Testis (tissue), 3 donors: Measurements from ENCODE around the gene MLXIP. TPM values are rescaled to one million over a fixed set of nuclear protein-coding genes. Genes with fewer than 3 reads are reported as not detected.

Experiments used
- DNase-seq: peaks from one replicate; pipeline ENCODE4 v3.0.0-alpha.2; 2019
- H3K27ac ChIP-seq, 2 donors: fragments of 200-600 bp; sonication (generic); one replicate each; pipeline ENCODE4 v1.5.1; 2019
- H3K27me3 ChIP-seq: fragments of 200-600 bp; sonication (generic); one replicate; pipeline ENCODE4 v1.5.1; 2019
- H3K36me3 ChIP-seq: fragments of 200-600 bp; sonication (generic); one replicate; pipeline ENCODE4 v1.5.1; 2017; ENCODE audit warnings: low read depth; ENCODE audit errors: missing control alignments
- H3K4me1 ChIP-seq: fragments of 200-600 bp; sonication (generic); one replicate; pipeline ENCODE4 v1.5.1; 2019
- H3K4me3 ChIP-seq, 2 donors: fragments of 200-600 bp; sonication (generic); one replicate each; pipeline ENCODE4 v1.5.1; 2017 to 2019
- H3K9me3 ChIP-seq: fragments of 200-600 bp; sonication (generic); one replicate; pipeline ENCODE4 v1.5.1; 2017
- POLR2A ChIP-seq: fragments of 450-650 bp; IDR thresholded peaks from one replicate; pipeline ENCODE4 v1.6.1; 2017; ENCODE audit warnings: antibody characterized with exemption, mild to moderate bottlenecking, moderate library complexity
- WGBS, 2 donors: methylation state at CpG; one replicate each; pipeline ENCODE4 v1.1.5; 2018; 5-methylcytosine and 5-hydroxymethylcytosine counted together
- intact Hi-C: fragments of 100-400 bp; cut with DNase I; formaldehyde crosslinking; loops from one replicate; pipeline ENCODE4 v1.15.1; 2023; ENCODE audit warnings: low total_unique reads
- polyA plus RNA-seq: library from polyadenylated mRNA; stranded (reverse); fragments of 350-450 nt; fragmentation: Illumina TruSeq; extraction: RNeasy Lipid Tissue Mini Kit (QIAGEN cat#74804); gene quantifications from one replicate; pipeline ENCODE4 v1.2.3, GENCODE V29; 2014; ENCODE audit warnings: low read depth, low replicate concordance; ENCODE audit not compliant: insufficient read depth
- total RNA-seq, 2 donors: library from RNA; depleted of rRNA; stranded (reverse); fragments of >200 nt; gene quantifications; one replicate each; pipeline ENCODE4 v1.2.3, GENCODE V29; 2016
- TF ChIP-seq, protein P1 (sequence below), 3 experiments: fragments of 450-650 bp in 2 of 3; fragments of 200-600 bp in 1 of 3; sonication (generic) in 1 of 3; IDR thresholded peaks; one replicate each; pipeline ENCODE4 v1.5.1; 2016 to 2019; ENCODE audit warnings: antibody characterized with exemption in 3 of 3, mild to moderate bottlenecking in 2 of 3, moderate library complexity in 1 of 3

MLXIP gene
- total and polyA plus RNA-seq, 3 donors from 2014 or later = 39.9 to 67.9 (median 61.2) TPM

DNA sequence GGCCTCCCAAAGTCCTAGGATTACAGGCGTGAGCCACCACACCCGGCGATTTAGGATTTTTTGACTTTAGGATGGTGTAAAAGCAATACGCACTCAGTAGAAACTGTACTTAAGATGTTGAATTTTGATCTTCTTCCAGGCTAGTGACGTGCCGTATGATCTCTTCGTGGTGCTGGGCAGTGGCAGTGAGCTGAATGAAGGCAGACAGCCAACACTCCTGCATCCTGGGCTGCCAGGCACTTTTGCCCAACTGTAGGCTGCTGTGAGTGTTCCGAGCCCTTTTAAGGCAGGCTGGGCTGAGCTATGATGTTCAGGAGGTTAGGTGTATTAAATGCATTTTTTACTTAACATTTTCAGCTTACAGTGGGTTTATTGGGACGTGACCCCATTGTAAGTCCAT, 74.2 kb downstream of the MLXIP start:
- WGBS, 2 donors = 92 to 98% methylated on average over 9 of the region's 9 CpGs
- H3K4me3 ChIP-seq = no peak overlapping the region
- no peak overlapping the region for H3K27ac ChIP-seq
- H3K9me3 ChIP-seq = no peaks in the 10 kb centered on the region
- TF ChIP-seq, protein P1, sequence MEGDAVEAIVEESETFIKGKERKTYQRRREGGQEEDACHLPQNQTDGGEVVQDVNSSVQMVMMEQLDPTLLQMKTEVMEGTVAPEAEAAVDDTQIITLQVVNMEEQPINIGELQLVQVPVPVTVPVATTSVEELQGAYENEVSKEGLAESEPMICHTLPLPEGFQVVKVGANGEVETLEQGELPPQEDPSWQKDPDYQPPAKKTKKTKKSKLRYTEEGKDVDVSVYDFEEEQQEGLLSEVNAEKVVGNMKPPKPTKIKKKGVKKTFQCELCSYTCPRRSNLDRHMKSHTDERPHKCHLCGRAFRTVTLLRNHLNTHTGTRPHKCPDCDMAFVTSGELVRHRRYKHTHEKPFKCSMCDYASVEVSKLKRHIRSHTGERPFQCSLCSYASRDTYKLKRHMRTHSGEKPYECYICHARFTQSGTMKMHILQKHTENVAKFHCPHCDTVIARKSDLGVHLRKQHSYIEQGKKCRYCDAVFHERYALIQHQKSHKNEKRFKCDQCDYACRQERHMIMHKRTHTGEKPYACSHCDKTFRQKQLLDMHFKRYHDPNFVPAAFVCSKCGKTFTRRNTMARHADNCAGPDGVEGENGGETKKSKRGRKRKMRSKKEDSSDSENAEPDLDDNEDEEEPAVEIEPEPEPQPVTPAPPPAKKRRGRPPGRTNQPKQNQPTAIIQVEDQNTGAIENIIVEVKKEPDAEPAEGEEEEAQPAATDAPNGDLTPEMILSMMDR (IDR thresholded peaks at IDR 0.05) = no peak
- no peak for TF ChIP-seq POLR2A
- H3K36me3 ChIP-seq = no peaks in the 10 kb centered on the region
- no peaks in the 10 kb centered on the region for H3K4me1 ChIP-seq
- DNase-seq = no peak
- intact Hi-C loops = no loop called here
- H3K27me3 ChIP-seq = no peaks in the 10 kb centered on the region

DNA sequence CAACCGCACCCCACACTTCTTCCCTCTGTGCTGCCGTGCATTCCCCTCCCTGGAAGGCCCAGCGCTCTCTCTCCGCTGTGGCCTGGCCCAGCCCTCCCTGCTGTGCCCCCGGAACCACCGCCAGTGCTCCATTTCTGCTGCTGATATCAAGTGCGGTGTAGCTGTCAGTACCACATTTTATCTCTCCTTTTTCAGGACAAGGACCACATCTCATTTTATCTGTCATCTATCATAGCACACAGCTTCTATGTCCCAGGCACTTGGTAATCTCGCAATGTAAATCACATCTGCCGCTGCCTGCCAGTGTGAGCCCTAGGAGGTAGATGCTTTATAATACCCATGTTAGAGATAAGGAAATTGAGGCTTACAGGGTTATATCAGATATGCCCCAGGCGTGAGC, 77.1 kb downstream of the MLXIP start:
- WGBS, 2 donors = 88% methylated on average over 10 of the region's 10 CpGs
- intact Hi-C loops = no loop called here
- Histone ChIP-seq H3K4me1 (no peaks in the 10 kb centered on the region), H3K4me3 (no peak overlapping the region), H3K27ac (no peak overlapping the region), H3K27me3 (no peaks in the 10 kb centered on the region), H3K9me3 (no peaks in the 10 kb centered on the region), H3K36me3 (no peaks in the 10 kb centered on the region)
- DNase-seq = no peak
- TF ChIP-seq, protein P1 (IDR thresholded peaks at IDR 0.05) = no peak
- no peak for TF ChIP-seq POLR2A

DNA sequence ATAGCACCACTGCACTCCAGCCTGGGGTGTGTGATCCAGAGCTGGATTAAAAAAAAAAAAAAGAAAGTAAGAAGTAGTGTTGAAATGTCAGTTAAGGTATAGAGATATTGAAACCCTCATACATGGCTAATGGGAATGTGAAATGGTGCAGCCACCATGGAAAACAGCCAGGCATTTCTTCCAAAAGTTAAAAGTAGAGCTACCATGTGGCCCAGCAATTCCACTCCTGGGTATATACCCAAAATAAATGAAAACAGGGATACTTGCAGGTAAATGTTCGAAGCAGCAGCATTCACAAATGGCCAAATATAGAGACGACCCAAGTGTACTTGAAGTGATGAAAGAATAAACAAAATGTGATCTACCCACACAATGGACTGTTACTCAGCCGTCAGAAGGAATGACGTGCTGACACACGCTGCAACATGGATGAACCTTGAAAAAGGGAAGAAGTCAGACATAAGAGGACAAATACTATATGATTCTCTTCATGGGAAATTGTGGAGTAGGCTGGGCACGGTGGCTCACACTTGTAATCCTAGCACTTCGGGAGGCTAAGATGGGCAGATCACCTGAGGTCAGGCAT, 80.2 kb downstream of the MLXIP start:
- H3K4me1 ChIP-seq = no peaks in the 10 kb centered on the region
- DNase-seq = no peak
- no peak overlapping the region for H3K27ac ChIP-seq
- no peak overlapping the region for H3K4me3 ChIP-seq
- WGBS, 2 donors = 94 to 95% methylated on average over 7 of the region's 7 CpGs
- no peaks in the 10 kb centered on the region for H3K36me3 ChIP-seq
- intact Hi-C loops = no loop called here
- no peaks in the 10 kb centered on the region for H3K27me3 ChIP-seq
- H3K9me3 ChIP-seq = no peaks in the 10 kb centered on the region
- TF ChIP-seq, protein P1 (IDR thresholded peaks at IDR 0.05) = no peak
- no peak for TF ChIP-seq POLR2A

DNA sequence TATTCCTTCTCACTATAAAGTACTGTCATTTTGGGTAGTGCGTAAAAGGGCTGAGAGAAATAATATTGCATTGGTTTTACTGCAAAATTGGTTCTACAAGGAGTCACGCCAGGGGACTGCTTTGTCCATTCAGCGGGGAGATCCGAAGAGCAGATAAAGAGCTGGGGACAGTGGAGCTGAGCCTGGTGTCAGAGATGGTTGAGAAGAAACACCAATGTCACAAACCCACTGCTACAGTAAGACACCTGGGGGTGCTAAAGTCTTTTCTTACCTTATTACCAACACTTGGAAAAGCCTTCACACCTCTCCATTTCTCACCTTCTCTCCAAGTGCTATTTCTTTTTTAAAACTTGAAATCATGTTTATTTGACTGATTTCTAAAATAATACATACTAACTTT, 81.3 kb downstream of the MLXIP start:
- DNase-seq = no peak
- intact Hi-C loops = no loop called here
- Histone ChIP-seq H3K4me1 (no peaks in the 10 kb centered on the region), H3K36me3 (no peaks in the 10 kb centered on the region), H3K27ac (no peak overlapping the region), H3K4me3 (no peak overlapping the region), H3K9me3 (no peaks in the 10 kb centered on the region), H3K27me3 (no peaks in the 10 kb centered on the region)
- 68 to 79% methylated on average over 4 of the region's 4 CpGs for WGBS, 2 donors
- TF ChIP-seq, protein P1 (IDR thresholded peaks at IDR 0.05) = no peak
- TF ChIP-seq POLR2A = no peak

DNA sequence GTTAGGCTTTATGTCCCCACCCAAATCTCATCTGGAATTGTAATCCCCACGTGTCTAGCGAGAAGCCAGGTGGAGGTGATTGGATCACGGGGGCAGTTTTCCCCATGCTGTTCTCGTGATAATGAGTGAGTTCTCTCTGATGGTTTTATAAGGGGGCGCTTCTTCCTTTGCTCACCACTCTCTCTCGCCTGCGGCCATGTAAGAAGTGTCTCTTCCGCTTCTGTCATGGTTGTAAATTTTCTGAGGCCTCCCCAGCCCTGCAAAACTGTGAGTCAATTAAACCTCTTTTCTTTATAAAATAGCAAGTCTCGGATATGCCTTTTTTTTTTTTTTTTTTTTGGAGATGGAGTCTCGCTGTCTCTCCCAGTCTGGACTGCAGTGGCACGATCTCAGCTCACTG, 82.2 kb downstream of the MLXIP start:
- intact Hi-C loops = no loop called here
- Histone ChIP-seq H3K4me1 (no peaks in the 10 kb centered on the region), H3K9me3 (no peaks in the 10 kb centered on the region), H3K4me3 (no peak overlapping the region), H3K27me3 (no peaks in the 10 kb centered on the region), H3K36me3 (no peaks in the 10 kb centered on the region), H3K27ac (no peak overlapping the region)
- TF ChIP-seq POLR2A = no peak
- TF ChIP-seq, protein P1 (IDR thresholded peaks at IDR 0.05) = no peak
- DNase-seq = no peak
- 85 to 86% methylated on average over 11 of the region's 11 CpGs for WGBS, 2 donors
